ENCODE data around the gene MYOT.

GRCh38 chr5:137856916-137857862, 10.5 kb upstream of the MYOT start:
- TF ChIP-seq CTCF (IDR thresholded peaks at IDR 0.05) (no peak), POLR2AphosphoS5 (IDR thresholded peaks at IDR 0.05; ENCODE audit: insufficient read depth in 1 of 2, low read depth in 1 of 2) (no peak)
